GM19238 (cell line): ENCODE measurements around the gene ZFYVE28.
"Not testable (repeated sequence)": the region's sequence is repeated elsewhere in the genome, so short reads cannot be mapped to it uniquely, and the experiment has no call there.

ENCODE experiments used
- DNase-seq: peaks from one replicate; pipeline ENCODE4 v3.0.0; 2011; ENCODE audit warnings: low spot score; ENCODE audit not compliant: insufficient read length

The ZFYVE28 gene

DNA sequence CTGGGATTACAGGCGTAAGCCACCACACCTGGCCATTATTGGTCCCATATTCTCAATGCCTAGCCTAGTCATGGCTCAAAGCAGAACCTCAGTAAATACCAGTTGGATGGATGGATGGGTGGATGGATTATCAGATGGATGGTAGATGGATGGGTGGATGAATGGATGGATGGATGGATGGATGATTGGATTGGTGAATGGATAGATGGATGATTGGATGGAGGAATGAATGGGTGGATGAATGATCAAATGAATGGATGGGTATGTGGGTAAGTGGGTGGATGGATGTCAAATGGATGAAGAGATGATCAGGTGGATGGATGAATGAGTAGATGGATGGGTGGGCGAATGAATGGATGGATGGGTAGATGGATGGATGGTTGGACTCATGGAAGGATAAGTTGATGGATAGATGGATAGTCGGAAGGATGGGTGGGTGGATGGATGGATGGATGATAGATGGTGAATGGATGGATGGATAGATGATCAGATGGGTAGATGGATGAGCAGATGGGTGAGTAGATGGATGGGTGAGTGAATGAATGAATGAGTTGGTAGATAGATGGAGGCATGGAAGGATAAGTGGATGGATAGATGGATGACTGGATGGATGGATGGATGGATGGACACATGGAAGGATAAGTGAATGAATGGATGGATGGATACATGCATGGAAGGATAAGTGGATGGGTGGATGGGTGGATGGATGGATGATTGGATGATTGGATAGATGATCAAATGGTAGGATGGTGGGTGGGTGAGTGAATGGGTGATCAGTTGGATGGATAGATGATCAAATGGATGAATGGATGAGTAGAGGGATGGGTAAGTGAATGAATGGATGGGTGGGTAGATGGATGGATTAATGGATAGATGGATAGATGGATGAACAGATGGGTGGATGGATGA lies 28.5 kb upstream of the ZFYVE28 start:
- DNase-seq: no peak

DNA sequence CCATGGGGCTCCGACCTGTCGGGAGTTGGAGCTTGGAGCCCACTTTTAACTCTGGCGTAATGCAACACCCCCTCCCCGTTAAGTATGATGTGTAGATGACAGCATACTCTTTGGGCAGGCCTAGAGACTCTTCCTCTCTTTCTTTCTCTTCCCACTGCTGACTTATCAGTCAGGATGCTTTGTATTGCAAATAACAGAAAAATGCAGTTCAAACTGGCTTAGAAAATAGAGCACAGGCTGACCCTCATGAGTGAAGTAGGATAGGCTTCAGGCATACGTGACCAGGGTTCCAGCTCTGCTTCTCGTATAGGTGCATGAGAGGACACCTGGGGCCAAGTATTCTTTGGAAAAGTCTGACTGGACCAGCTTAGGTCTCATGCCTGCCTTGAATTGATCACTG lies 27.1 kb upstream of the ZFYVE28 start:
- DNase-seq: no peak

- DNase-seq: no peak
Observed at GRCh38 chr4:2445130-2445529, 26.7 kb upstream of the ZFYVE28 start.

GRCh38 chr4:2443956-2444740 lies 25.7 kb upstream of the ZFYVE28 start:
- DNase-seq: no peak

DNA sequence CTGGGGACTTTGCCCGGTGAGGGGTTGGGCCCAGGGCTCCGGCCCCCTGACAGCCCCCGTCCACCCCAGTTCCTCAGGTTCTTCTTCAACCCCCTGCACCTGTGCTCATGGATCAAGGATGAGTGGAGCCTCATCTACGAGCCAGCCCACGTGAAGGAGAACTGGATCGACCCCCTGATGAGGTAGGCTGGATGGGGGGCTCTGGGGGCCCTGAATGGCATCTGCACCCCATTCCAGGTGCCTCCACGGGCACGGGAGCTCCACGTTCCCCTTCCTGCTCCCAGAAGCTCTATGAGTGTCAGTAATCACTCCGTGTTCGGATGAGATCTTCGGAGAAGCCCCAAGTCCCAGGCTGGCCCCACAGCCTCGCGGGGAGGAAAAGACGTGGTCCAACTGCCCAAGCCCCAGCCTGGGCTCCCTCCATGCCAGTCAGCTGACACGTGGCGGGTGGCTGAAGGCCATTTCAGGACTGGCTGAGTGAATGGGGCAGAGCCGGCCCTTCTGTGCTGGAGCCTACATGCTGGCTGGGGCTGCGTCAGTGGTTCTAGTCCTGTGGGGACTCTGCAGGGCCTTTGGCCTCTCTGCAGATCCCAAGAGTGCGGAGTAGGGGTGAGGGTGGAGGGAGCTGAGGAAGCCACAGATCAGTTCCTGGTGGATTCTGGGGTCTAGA lies 24.8 kb upstream of the ZFYVE28 start:
- DNase-seq: no peak

- DNase-seq: no peak
Observed at GRCh38 chr4:2442175-2442993, 23.9 kb upstream of the ZFYVE28 start.

- peak; percentile 88 for DNase-seq
Observed at GRCh38 chr4:2441393-2442174, 23.1 kb upstream of the ZFYVE28 start.

DNA sequence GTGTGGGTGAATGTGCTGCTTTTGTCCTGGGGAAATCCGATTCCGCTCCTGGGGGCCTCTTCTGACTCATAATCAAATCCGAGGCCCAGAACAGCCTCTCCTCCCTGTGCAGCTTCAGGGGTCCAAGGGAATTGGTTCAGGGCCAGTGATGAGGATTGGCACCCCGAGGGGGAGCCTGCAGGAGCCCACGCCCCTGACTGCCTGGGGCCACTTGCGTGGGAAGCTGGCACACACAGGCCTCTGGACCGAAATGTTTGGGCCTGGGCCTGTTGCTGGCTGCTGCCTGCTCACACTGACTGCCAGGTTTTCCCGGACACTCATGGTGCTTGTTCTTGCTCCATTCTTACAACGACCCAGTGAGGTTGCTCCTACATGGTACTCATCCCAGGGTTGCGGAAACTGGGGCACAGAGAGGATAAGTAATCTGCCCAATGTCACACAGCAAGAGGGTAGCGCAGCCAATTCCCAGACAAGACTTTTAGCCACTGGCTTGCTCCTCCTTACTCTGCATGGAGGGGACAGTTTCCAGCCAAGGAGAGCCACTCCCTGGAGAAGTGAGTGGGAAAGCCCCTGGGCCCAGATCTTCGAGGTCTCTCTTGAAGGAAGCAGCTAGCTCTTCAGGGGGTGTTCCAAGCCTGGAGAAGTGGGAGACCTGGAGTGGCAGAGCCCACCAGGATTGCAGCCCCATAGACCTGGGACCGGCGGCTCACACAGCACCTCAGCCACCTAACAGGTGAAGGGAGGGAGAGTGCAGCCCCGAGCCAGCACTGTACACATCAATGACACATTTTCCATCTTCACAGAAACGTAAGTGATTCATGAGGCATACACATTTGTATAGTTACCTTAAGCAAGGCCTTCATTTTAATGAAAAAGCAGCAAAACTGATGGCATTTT lies 20.6 kb upstream of the ZFYVE28 start:
- DNase-seq: no peak

DNA sequence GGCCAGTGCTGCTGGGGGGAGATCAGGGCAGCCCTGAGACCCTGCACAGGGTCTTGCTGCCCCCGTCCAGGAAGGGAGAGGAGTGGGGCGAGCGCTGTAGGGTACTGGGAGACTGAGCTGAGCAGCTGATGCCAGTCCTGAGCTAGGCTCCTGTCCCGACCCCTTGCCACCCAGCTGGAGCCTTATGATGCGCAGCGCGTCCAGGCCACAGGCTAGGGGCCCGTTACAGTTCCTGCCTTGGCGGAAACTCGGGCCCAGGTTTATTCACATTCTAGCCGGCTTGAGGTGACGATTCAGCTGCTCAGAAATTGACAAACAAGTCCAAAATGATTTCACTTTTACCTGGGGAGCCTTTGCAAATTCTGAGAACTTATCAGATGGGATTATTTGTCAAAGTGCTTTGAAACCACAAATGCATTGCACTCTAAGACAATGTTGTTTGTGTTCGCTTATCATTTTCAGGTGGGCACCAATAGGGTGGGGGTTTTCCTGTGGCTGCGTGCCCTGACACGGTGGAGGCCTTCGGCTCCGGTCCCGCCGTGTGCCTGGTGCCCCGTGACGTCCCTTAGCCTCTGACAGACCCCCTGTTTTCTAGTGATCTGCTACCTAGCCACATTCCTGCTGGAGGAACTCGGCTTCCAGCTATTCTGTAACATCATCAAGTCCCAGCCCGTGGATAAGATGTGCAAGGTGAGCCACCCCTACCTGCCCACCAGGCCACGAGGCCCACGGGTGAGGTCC lies 19.2 kb upstream of the ZFYVE28 start:
- DNase-seq: no peak

- DNase-seq: no peak
Observed at GRCh38 chr4:2436761-2437474, 18.5 kb upstream of the ZFYVE28 start.

- no peak for DNase-seq
Observed at GRCh38 chr4:2436301-2436700, 17.9 kb upstream of the ZFYVE28 start.

DNA sequence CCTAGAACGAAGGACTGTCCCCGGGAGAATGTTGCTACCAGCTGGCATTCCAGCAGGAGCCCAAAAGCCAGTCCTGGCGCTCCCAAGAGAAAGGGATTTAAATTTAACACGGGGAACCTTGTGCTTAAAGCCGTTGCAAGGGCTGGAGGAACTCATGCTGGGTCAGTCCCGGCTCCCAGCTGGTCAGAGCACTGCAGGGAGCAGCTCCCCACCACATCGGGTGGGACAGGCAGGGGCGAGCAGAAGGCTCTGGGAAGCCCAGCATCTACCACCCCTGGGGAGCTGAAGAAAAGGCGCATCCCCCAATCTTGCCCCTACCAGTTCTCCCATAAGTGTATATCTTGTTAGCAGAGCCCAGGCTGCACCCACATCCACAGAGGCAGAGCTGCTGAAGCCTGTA lies 16.0 kb upstream of the ZFYVE28 start:
- no peak for DNase-seq

- DNase-seq: no peak
Observed at GRCh38 chr4:2433609-2434350, 15.3 kb upstream of the ZFYVE28 start.

- no peak for DNase-seq
Observed at GRCh38 chr4:2432991-2433530, 14.6 kb upstream of the ZFYVE28 start.

DNA sequence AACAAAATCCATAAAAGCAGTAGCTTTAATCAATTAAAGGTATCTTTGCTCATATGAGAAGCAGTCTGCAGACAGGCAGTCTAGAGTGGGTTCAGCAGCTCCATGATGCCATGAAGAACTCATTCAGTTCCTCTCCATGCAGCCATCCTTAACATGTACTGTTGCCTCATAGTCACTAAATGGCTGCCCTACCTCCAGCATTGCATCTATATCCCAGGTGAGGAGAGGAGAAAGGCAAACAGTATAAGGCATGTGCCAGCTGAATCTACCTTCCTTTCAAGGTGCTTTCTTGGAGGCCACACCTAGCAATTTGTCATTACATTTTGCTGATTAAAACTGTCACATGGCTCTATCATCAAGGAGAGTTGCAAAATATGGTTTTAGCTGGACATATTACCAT lies 13.6 kb upstream of the ZFYVE28 start:
- DNase-seq: no peak

- not testable (repeated sequence) for DNase-seq
Observed at GRCh38 chr4:2429945-2430757, 11.7 kb upstream of the ZFYVE28 start.
